A673 (cell line): ENCODE measurements around the gene OXCT1.

Experiments used
- EZH2 ChIP-seq: fragments of 200-600 bp; sonication (generic); IDR thresholded peaks from 2 replicates; pipeline ENCODE4 v1.6.1; 2017; ENCODE audit warnings: borderline replicate concordance, low read depth, mild to moderate bottlenecking, mixed read lengths, antibody characterized with exemption, low read length; ENCODE audit not compliant: poor library complexity, severe bottlenecking
- TF ChIP-seq, protein P1 (sequence below): fragments of 300-800, 200-600 bp; sonication (generic); conservative IDR thresholded peaks from 2 replicates; pipeline ENCODE4 v1.5.1; 2017; ENCODE audit warnings: low read depth, mild to moderate bottlenecking, antibody characterized with exemption, low read length, moderate library complexity, mixed read lengths

DNA sequence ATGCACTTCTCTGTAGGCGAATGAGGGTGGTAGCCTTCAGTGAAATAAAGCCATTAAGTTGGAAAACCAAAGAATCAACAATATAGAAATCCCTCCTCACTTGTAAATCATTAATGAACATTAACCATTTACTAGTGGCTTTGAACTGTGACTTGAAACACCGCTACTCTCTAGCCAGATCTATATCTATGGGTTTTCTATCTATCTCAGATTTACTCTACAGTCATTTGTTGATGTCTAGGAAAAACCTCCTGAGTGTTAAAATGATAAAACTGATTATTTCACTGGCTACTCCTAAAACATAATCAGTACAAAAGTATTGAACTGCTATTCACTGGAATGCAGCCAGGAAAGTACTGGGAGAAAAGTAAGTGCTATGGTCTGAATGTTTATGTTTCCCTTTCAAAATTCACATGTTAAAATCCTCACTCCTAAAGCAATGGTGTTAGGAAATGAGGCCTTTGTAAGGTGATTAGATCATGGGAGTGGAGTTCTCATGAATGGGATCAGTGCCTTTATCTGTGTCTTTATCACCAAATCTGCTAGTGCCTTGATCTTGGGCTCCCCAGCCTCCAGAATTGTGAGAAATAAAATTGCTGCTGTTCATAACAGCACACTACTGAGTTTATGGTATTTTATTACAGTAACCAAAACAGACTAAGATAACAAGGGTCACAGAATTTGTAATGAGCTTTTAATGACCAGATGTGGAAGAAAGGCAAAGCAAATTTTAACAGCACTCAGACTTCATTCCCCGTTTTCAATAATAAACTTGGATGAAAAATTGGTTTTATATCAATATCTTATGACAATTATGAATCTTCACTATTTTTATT lies 8.6 kb upstream of the OXCT1 start:
- TF ChIP-seq, protein P1, sequence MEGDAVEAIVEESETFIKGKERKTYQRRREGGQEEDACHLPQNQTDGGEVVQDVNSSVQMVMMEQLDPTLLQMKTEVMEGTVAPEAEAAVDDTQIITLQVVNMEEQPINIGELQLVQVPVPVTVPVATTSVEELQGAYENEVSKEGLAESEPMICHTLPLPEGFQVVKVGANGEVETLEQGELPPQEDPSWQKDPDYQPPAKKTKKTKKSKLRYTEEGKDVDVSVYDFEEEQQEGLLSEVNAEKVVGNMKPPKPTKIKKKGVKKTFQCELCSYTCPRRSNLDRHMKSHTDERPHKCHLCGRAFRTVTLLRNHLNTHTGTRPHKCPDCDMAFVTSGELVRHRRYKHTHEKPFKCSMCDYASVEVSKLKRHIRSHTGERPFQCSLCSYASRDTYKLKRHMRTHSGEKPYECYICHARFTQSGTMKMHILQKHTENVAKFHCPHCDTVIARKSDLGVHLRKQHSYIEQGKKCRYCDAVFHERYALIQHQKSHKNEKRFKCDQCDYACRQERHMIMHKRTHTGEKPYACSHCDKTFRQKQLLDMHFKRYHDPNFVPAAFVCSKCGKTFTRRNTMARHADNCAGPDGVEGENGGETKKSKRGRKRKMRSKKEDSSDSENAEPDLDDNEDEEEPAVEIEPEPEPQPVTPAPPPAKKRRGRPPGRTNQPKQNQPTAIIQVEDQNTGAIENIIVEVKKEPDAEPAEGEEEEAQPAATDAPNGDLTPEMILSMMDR = no peak
- TF ChIP-seq EZH2 = no peak
